Activated naive CD8-positive, alpha-beta T cell (primary cell): Measurements from ENCODE around the gene TBL3.
"Not testable (repeated sequence)": the region's sequence is repeated elsewhere in the genome, so short reads cannot be mapped to it uniquely, and the experiment has no call there.

ENCODE experiments used
- H3K27ac Mint-ChIP-seq: one replicate; pipeline ENCODE4 v1.8.0; 2021; ENCODE audit warnings: mixed read lengths
- H3K27me3 Mint-ChIP-seq: one replicate; pipeline ENCODE4 v1.8.0; 2021; ENCODE audit warnings: mixed read lengths
- H3K36me3 Mint-ChIP-seq: one replicate; pipeline ENCODE4 v1.8.0; 2021; ENCODE audit warnings: mixed read lengths
- H3K4me1 Mint-ChIP-seq: one replicate; pipeline ENCODE4 v1.8.0; 2021; ENCODE audit warnings: low read depth, mixed read lengths
- H3K4me3 Mint-ChIP-seq: one replicate; pipeline ENCODE4 v1.8.0; 2021; ENCODE audit warnings: mild to moderate bottlenecking, mixed read lengths
- H3K9me3 Mint-ChIP-seq: one replicate; pipeline ENCODE4 v1.8.0; 2021; ENCODE audit warnings: low read depth, mixed read lengths

TBL3 gene

DNA sequence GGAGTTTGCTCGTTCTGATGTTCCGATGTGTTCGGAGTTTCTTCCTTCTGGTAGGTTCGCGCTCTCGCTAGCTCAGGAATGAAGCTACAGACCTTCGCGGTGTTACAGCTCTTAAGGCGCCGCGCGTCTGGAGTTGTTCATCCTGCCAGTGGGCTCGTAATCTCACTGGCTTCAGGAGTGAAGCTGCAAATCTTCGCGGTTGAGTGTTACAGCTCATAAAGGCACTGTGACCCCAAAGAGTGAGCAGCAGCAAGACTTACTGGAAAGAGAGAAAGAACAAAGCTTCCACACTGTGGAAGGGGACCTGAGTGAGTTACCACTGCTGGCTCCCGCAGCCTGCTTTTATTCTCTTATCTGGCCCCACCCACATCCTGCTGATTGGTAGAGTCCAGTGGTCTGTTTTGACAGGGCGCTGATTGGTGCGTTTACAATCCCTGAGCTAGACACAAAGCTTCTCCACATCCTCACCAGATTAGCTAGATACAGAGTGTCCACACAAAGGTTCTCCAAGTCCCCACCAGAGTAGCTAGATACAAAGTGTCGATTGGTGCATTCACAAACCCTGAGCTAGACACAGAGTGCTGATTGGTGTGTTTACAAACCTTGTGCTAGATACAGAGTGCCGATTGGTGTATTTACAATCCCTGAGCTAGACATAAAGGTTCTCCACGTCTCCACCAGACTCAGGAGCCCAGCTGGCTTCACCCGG is 14.3 kb upstream of the TBL3 start:
- not testable (repeated sequence) for H3K4me3 Mint-ChIP-seq, H3K9me3 Mint-ChIP-seq, H3K36me3 Mint-ChIP-seq, H3K27me3 Mint-ChIP-seq, H3K27ac Mint-ChIP-seq
- peaks cover 20% of the 10 kb centered on the region for H3K4me1 Mint-ChIP-seq

DNA sequence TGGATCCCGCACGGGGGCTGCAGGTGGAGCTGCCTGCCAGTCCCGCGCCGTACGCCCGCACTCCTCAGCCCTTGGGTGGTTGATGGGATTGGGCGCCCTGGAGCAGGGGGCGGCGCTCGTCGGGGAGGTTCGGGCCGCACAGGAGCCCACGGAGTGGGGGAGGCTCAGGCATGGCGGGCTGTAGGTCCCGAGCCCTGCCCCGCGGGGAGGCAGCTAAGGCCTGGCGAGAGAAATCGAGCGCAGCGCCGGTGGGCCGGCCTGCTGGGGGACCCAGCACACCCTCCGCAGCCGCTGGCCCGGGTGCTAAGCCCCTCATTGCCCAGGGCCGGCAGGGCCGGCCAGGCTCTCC is 13.7 kb upstream of the TBL3 start:
- H3K4me1 Mint-ChIP-seq = peaks cover 20% of the 10 kb centered on the region
- H3K36me3 Mint-ChIP-seq, H3K4me3 Mint-ChIP-seq: not testable (repeated sequence)

DNA sequence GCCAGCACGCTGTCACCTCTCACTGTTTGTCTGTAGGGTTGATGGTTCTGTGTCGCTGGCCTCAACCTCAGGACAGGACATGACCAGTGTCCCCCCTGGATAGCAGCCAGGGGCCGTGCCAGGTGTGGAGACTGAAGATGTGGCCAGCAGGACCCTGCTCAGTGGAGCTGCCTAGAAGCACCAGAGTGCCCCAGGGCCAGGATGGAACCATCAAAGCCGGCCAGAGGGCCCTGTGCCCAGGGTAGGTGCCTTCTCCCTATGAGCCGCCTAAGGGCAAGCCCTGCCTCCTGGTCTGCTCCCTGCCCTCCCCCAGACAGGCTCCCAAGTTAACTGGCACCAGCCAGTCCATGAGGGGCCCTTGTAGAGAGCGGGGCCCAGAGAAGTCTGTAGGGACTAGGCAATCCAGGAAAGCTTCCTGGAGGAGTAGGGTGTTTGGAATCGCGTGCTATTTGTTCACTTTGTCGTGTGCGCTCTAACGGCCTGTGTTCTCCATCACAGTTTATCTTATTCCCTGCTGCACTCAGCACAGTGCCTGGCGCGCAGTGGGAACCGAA is 13.1 kb upstream of the TBL3 start:
- Mint-ChIP-seq H3K4me3 (peak overlapping the region; percentile 94), H3K27me3 (no peaks in the 10 kb centered on the region), H3K27ac (no peak overlapping the region), H3K36me3 (peaks cover 3% of the 10 kb centered on the region), H3K4me1 (peaks cover 25% of the 10 kb centered on the region), H3K9me3 (no peaks in the 10 kb centered on the region)

More for the DNA sequence above, 13.7 kb upstream of the TBL3 start:
- H3K9me3 Mint-ChIP-seq, H3K27ac Mint-ChIP-seq, H3K27me3 Mint-ChIP-seq: not testable (repeated sequence)

DNA sequence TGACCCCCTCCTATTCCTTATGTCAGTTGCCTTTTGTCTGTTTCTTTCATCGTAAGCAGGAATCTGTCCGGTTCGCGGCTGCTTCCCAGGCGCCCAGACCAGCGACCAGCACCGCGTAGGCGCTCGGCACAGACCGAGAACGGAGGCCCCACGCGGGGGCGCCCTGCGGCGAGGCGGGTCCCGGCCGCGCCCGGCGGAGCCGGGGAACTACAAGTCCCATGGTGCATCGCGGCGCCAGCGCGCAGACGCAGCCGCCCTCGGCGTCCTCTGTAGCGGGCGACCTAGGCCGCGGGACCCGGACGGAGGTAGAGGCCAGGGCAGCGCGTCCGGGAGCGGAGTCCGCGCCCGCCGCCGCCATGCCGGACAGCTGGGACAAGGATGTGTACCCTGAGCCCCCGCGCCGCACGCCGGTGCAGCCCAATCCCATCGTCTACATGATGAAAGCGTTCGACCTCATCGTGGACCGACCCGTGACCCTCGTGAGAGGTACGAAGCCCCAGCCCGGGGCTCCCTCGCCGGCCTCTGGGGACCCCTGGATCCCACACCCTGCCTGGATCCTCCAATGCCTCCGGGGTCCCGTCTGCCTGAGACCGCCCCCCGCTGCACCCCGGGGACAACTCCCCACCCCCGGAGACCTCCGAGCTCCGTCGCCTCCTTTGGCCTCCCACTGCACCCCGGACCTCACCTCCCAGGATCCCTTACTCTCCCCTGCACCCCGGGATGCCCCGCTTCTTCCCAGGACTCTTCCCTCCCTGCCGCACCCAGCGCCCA is 12.4 kb upstream of the TBL3 start, which contains the start of gene NDUFB10:
NDUFB10 (plus strand) TSS at position 270 of the 771 bp plus-strand sequence; CDS start at position 357, 87 bp downstream.
- Mint-ChIP-seq H3K27me3 (no peaks in the 10 kb centered on the region), H3K4me1 (peaks cover 28% of the 10 kb centered on the region), H3K27ac (peak within 1 kb of the TSS; percentile 91), H3K36me3 (peaks cover 6% of the 10 kb centered on the region), H3K9me3 (no peaks in the 10 kb centered on the region), H3K4me3 (peak within 1 kb of the TSS; percentile 94)

- H3K27ac Mint-ChIP-seq = peak overlapping the region; percentile 91
- peak overlapping the region; percentile 94 for H3K4me3 Mint-ChIP-seq
- H3K4me1 Mint-ChIP-seq = peaks cover 33% of the 10 kb centered on the region
- H3K36me3 Mint-ChIP-seq = peaks cover 9% of the 10 kb centered on the region
- H3K27me3 Mint-ChIP-seq = no peaks in the 10 kb centered on the region
- no peaks in the 10 kb centered on the region for H3K9me3 Mint-ChIP-seq
Observed at GRCh38 chr16:1960665-1961630, 10.9 kb upstream of the TBL3 start.

GRCh38 chr16:1961651-1962067 is 10.2 kb upstream of the TBL3 start:
- Mint-ChIP-seq H3K9me3 (no peaks in the 10 kb centered on the region), H3K27ac (peak overlapping the region; percentile 97), H3K27me3 (no peaks in the 10 kb centered on the region), H3K4me3 (peak overlapping the region; percentile 98), H3K4me1 (peaks cover 33% of the 10 kb centered on the region), H3K36me3 (peaks cover 9% of the 10 kb centered on the region)

GRCh38 chr16:1962161-1963153 is 9.4 kb upstream of the TBL3 start:
- Mint-ChIP-seq H3K4me1 (peaks cover 35% of the 10 kb centered on the region), H3K4me3 (peak overlapping the region; percentile 98), H3K27ac (peak overlapping the region; percentile 97)
- not testable (repeated sequence) for H3K9me3 Mint-ChIP-seq, H3K36me3 Mint-ChIP-seq, H3K27me3 Mint-ChIP-seq

DNA sequence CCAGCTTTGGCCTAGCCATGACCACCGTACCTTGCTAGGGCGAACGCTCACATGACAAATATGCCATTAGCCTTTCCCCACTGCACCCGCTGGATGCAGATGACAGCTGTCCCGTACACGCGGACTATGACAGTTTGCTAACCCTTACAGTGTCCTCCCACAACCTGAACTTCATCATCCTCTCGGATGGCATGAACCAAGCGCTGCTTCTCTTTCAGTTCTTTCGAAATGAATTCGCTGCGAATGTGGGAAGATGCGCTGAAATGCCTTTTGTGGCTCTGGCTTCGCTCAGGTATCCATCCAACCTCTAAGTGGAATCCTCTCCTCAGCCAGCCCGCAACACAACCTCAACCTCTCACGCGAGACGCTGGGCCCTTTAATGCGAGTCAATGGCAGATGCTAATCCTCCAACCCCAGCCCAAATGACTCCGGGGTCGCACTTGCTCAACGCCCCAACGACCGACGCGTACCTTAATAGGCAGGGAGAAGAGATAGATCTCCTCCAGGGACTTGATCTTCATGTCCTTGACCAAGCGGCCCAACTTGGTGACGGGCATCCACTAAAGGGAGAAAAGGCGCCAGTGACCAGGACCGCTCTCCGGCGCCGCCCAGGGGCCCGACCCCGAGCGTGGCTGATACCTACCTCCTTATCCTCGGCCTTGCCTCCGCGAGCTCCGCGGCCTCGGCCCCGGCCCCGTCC is 7.9 kb upstream of the TBL3 start:
- peaks cover 35% of the 10 kb centered on the region for H3K4me1 Mint-ChIP-seq
- no peaks in the 10 kb centered on the region for H3K9me3 Mint-ChIP-seq
- H3K36me3 Mint-ChIP-seq = peaks cover 9% of the 10 kb centered on the region
- peak overlapping the region; percentile 97 for H3K27ac Mint-ChIP-seq
- H3K4me3 Mint-ChIP-seq = peak overlapping the region; percentile 98
- no peaks in the 10 kb centered on the region for H3K27me3 Mint-ChIP-seq

DNA sequence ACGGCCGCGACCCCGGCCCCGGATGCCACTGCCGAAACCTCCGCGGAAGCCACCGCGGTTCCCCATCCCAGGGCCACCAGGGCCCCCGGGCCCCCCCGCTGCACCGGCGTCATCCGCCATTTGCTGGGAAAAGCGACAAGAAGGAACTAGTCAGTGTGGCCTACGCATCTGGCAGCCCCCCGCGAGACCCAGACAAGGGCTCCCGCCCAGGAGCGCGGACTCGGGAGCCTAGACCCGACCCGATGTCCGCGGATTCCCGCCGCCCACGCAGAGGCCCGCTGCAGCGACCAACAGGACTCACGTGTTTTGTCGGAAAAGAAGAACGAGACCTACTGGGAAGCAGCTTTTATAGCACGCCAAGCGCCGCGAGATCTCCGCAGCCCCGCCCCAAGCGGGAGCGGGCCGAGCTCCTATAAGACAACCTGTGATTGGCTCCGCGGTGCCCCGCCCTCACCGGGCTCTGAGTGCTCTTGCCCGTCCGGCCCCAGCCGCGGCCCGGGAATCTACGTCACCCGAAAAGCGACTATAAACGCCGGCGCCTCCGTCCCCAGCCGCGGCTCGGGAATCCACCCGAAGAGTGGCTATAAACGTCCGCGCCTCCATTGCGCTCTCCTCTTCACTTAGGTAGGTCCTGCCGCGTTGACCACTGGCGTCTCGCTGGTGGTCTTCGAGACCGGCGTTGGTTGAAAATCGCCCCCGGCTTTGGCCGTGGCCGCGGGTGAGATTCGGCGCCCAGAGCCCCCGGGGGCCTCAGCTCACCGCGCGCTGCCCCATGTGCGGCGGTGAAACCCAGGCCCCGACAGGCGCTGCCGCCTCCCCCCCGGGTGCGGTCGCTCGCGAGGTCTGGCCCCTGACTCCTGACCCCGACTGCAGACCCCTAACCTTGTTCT is 7.1 kb upstream of the TBL3 start, which contains the start of gene RPS2:
RPS2 (minus strand) TSS at position 321 of the 890 bp plus-strand sequence; CDS start at position 120, 201 bp downstream.
- Mint-ChIP-seq H3K4me3 (peak within 1 kb of the TSS; percentile 98), H3K27ac (peak within 1 kb of the TSS; percentile 97), H3K9me3 (no peaks in the 10 kb centered on the region), H3K4me1 (peaks cover 32% of the 10 kb centered on the region), H3K36me3 (peaks cover 9% of the 10 kb centered on the region), H3K27me3 (no peaks in the 10 kb centered on the region)

DNA sequence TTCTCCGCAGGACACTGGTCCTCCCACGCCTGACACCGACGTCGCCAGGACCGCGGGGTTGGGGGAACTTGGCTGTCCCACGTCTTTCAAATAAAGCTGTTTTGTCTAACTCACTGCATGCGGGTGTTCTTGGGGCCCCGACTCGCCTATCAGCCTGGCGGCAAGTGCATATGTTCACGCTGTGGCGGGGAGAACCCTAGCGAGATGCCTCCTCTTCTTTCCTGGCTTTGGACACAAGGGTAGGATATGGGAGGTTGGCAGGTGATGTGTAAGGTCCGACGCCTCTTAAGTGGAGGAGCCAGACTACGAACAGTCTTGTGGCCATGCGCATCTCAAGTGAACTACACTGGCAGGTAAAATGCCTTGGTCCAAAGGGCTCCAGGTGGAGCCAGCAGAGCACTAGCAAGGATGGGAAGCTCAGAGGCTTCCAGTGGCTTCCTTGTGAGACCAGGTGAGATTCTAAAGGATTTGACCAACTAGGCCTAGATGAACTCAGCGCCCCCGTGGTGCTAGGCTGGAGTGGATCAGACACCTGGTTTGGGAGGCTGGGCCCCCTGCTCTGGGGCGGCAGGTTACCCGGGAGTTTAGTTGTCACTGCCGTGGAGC is 6.4 kb upstream of the TBL3 start:
- H3K36me3 Mint-ChIP-seq = peaks cover 9% of the 10 kb centered on the region

GRCh38 chr16:1966460-1966859 is 5.4 kb upstream of the TBL3 start, which contains the start of gene RNF151:
RNF151 (plus strand) TSS chr16:1966856; CDS start chr16:1966882, 26 bp downstream.
- Mint-ChIP-seq H3K4me3 (peak within 1 kb of the TSS; percentile 98), H3K9me3 (no peaks in the 10 kb centered on the region), H3K4me1 (peaks cover 27% of the 10 kb centered on the region), H3K27ac (peak within 1 kb of the TSS; percentile 97), H3K36me3 (peaks cover 9% of the 10 kb centered on the region), H3K27me3 (no peaks in the 10 kb centered on the region)

More for the DNA sequence above, 6.4 kb upstream of the TBL3 start:
- Mint-ChIP-seq H3K9me3 (no peaks in the 10 kb centered on the region), H3K27me3 (no peaks in the 10 kb centered on the region), H3K4me1 (peaks cover 30% of the 10 kb centered on the region), H3K4me3 (peak overlapping the region; percentile 98), H3K27ac (peak overlapping the region; percentile 97)
